ENCODE measurements around the gene PPP4R1.

Gene PPP4R1

GRCh38 chr18:9562584-9562983 lies 51.8 kb downstream of the PPP4R1 start:
- Mint-ChIP-seq H3K36me3 (peaks cover 34 to 50% of the 10 kb centered on the region in 2 donors), H3K27ac (no peak overlapping the region), H3K4me1 (peaks cover 5 to 7% of the 10 kb centered on the region in 2 donors), H3K9me3 (no peaks in the 10 kb centered on the region), H3K4me3 (no peak overlapping the region), H3K27me3 (no peaks in the 10 kb centered on the region)
- no peak for DNase-seq
- ATAC-seq (replicated peaks), result no peak

- Mint-ChIP-seq H3K36me3 (peaks cover 29 to 51% of the 10 kb centered on the region in 2 donors), H3K27ac (peak overlapping the region; percentile 21), H3K27me3 (no peaks in the 10 kb centered on the region), H3K4me3 (no peak overlapping the region), H3K4me1 (peaks cover 5 to 7% of the 10 kb centered on the region in 2 donors), H3K9me3 (no peaks in the 10 kb centered on the region)
- DNase-seq (no peak), ATAC-seq (replicated peaks) (peak in 1 of 2 donors; percentile 36)
These were observed 52.6 kb downstream of the PPP4R1 start for GRCh38 chr18:9561759-9562158.

GRCh38 chr18:9559253-9559652 lies 55.1 kb downstream of the PPP4R1 start:
- no peak for ATAC-seq (replicated peaks)
- Mint-ChIP-seq H3K4me1 (peaks cover 5 to 7% of the 10 kb centered on the region in 2 donors), H3K9me3 (no peaks in the 10 kb centered on the region), H3K27me3 (no peaks in the 10 kb centered on the region), H3K36me3 (peaks cover 41 to 62% of the 10 kb centered on the region in 2 donors), H3K4me3 (no peak overlapping the region), H3K27ac (no peak overlapping the region)
- DNase-seq, result no peak

- Mint-ChIP-seq H3K4me1 (peaks cover 5 to 7% of the 10 kb centered on the region in 2 donors), H3K36me3 (peaks cover 44 to 63% of the 10 kb centered on the region in 2 donors), H3K4me3 (no peak overlapping the region), H3K27ac (no peak overlapping the region), H3K27me3 (no peaks in the 10 kb centered on the region), H3K9me3 (no peaks in the 10 kb centered on the region)
- DNase-seq, result no peak
- ATAC-seq (replicated peaks), result no peak
These were observed 55.8 kb downstream of the PPP4R1 start for GRCh38 chr18:9558387-9559064.

DNA sequence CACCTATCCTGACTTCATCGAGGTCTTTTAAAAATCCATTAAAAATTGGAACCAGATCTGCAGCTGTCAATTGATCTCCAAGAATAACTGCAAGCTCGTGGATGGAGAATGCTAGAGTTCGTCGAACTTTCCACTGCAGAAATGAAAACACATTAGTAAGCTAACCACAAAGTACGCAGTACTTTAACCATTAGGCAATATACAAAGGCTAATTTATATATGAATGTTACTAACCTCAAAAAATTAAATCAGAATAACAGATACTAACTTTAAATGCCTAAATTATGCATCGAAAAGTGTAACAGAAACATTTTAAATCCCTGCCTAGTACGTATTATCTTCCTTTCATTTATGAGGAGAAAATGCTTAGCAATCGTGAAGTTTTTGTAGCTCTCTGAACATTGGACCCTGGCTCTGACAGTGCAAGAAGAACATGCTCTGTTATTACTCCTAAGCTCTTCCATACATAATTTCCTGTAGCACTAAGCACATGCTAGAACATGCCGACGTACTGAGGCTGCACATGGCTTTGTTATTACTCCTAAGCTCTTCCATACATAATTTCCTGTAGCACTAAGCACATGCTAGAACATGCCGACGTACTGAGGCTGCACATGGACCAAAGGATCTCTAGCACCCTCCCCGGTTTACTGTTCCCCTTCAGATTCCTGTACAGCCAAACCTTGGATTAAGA lies 57.0 kb downstream of the PPP4R1 start:
- DNase-seq (no peak), ATAC-seq (replicated peaks) (no peak)
- Mint-ChIP-seq H3K36me3 (peaks cover 45 to 63% of the 10 kb centered on the region in 2 donors), H3K4me3 (no peak overlapping the region), H3K27ac (no peak overlapping the region), H3K27me3 (no peaks in the 10 kb centered on the region), H3K9me3 (no peaks in the 10 kb centered on the region), H3K4me1 (peaks cover 5 to 7% of the 10 kb centered on the region in 2 donors)

DNA sequence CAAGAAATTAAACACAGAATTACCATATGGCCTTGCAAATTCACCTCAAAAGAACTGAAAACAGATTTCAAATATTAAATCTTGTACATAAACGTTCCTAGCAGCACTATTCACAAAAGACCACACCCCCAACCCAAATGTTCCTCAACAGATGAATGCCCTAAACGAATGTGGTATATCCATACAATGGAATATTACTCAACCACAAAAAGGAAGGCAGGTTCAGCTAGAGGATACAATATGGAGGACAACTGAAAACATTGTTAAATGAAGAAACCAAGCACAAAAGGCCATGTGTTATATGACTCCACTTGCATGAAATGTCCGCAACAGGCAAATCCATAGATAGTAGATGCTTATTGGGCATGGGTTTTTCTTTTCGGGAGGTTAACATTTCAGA lies 61.7 kb downstream of the PPP4R1 start:
- Mint-ChIP-seq H3K4me3 (no peak overlapping the region), H3K27ac (no peak overlapping the region), H3K9me3 (no peaks in the 10 kb centered on the region), H3K27me3 (no peaks in the 10 kb centered on the region), H3K4me1 (no peaks in the 10 kb centered on the region), H3K36me3 (peaks cover 50 to 59% of the 10 kb centered on the region in 2 donors)
- DNase-seq, result no peak
- no peak for ATAC-seq (replicated peaks)

DNA sequence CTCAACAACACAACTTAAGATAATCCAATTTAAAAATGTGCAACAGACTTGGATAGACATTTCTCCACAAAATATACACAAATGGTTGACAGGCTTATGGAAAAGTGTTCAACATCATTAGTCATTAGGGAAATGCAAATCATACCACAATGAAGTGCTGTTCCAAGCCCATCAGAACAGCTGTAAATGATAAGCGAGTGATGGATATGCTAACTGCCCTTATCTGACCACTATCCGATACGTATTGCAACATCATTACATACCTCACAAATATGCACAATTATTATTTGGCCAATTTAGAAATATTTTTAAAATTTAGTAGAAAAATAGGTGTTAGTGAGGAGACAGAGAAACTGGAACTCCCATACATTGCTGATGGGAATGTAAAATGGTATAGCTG lies 62.2 kb downstream of the PPP4R1 start:
- Mint-ChIP-seq H3K27me3 (no peaks in the 10 kb centered on the region), H3K36me3 (peaks cover 50 to 61% of the 10 kb centered on the region in 2 donors), H3K27ac (no peak overlapping the region), H3K9me3 (no peaks in the 10 kb centered on the region), H3K4me3 (no peak overlapping the region), H3K4me1 (no peaks in the 10 kb centered on the region)
- ATAC-seq (replicated peaks) (no peak), DNase-seq (no peak)

DNA sequence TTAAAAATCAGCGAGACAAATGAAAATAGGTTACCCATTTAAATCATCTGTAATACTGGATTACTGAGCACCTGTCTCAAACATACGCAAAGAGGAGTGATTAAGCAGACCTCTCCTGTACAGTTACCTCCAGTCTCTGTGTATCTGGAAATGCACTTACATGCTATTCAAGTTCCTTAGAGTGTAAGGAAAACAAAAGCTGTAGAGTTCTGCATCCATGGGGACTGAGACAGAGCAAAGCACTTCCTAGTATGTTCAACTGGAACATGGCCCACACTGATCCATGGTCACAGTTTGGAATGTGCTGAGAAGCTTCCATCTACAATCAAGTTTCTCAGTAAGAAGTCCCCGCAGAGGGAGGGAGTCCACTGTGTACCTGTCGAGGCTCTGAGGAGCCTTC lies 63.9 kb downstream of the PPP4R1 start:
- no peaks in the 10 kb centered on the region for H3K4me1 Mint-ChIP-seq
- ATAC-seq (replicated peaks), result no peak
- H3K27ac Mint-ChIP-seq, result no peak overlapping the region
- no peaks in the 10 kb centered on the region for H3K9me3 Mint-ChIP-seq
- H3K4me3 Mint-ChIP-seq, result no peak overlapping the region
- peaks cover 51 to 59% of the 10 kb centered on the region in 2 donors for H3K36me3 Mint-ChIP-seq
- DNase-seq, result no peak
- no peaks in the 10 kb centered on the region for H3K27me3 Mint-ChIP-seq

DNA sequence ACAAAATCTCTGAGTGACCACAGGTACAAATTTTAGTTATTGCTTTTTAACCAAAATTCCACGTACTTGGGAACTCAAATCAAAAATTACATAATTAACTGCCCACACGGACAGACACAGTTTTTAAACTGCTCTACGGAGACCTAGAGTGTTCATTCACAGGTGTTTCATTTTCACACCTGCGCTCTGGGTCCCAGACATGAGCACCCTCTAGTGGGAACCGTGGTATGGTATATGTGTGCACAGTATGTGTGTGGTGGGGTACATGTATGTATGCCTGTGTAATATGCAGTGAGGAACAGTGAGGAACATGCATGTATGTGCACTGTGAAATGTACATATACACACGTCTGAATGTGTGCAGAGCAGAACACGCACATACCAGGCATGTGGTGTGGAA lies 65.0 kb downstream of the PPP4R1 start:
- DNase-seq (no peak), ATAC-seq (replicated peaks) (no peak)
- no peaks in the 10 kb centered on the region for H3K27me3 Mint-ChIP-seq
- no peaks in the 10 kb centered on the region for H3K9me3 Mint-ChIP-seq
- peaks cover 0 to 2% of the 10 kb centered on the region in 2 donors for H3K4me1 Mint-ChIP-seq
- H3K36me3 Mint-ChIP-seq, result peaks cover 47 to 60% of the 10 kb centered on the region in 2 donors
- H3K27ac Mint-ChIP-seq, result no peak overlapping the region
- no peak overlapping the region for H3K4me3 Mint-ChIP-seq

- DNase-seq (no peak), ATAC-seq (replicated peaks) (no peak)
- Mint-ChIP-seq H3K36me3 (peaks cover 41 to 59% of the 10 kb centered on the region in 2 donors), H3K27ac (no peak overlapping the region), H3K4me1 (peaks cover 10 to 11% of the 10 kb centered on the region in 2 donors), H3K4me3 (no peak overlapping the region), H3K9me3 (no peaks in the 10 kb centered on the region), H3K27me3 (no peaks in the 10 kb centered on the region)
These were observed 66.6 kb downstream of the PPP4R1 start for GRCh38 chr18:9547782-9548181.

DNA sequence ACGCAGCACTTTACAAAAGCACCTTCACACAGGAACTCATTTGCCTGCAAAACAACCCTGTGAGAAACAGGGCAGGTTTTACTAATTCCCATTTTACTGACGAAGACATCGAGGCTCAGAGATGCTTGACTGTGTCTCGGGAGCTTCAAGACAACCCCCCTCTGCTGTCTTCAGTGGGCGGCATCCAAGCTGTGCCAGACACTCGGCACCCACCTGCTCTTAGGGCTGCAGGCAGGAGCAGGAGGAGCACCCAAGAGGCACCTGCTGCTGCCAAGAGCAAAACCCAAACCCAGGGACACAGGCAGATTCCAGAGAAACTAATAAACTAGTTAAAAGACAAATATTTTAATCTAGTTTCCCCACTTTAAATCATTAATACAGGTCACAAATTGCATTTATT lies 67.9 kb downstream of the PPP4R1 start:
- Mint-ChIP-seq H3K9me3 (no peaks in the 10 kb centered on the region), H3K36me3 (peaks cover 40 to 52% of the 10 kb centered on the region in 2 donors), H3K27me3 (no peaks in the 10 kb centered on the region), H3K27ac (peak overlapping the region; percentile 47), H3K4me1 (peaks cover 10 to 11% of the 10 kb centered on the region in 2 donors), H3K4me3 (no peak overlapping the region)
- DNase-seq (no peak), ATAC-seq (replicated peaks) (no peak)

- peaks cover 42 to 60% of the 10 kb centered on the region in 2 donors for H3K36me3 Mint-ChIP-seq
These were observed 69.3 kb downstream of the PPP4R1 start for GRCh38 chr18:9545029-9545428.

GRCh38 chr18:9542924-9543323 lies 71.4 kb downstream of the PPP4R1 start:
- no peaks in the 10 kb centered on the region for H3K27me3 Mint-ChIP-seq
- ATAC-seq (replicated peaks) (no peak), DNase-seq (no peak)
- peak overlapping the region; percentile 76 for H3K27ac Mint-ChIP-seq
- H3K4me3 Mint-ChIP-seq, result no peak overlapping the region
- peaks cover 10 to 11% of the 10 kb centered on the region in 2 donors for H3K4me1 Mint-ChIP-seq
- peaks cover 36 to 53% of the 10 kb centered on the region in 2 donors for H3K36me3 Mint-ChIP-seq
- H3K9me3 Mint-ChIP-seq, result no peaks in the 10 kb centered on the region

More at GRCh38 chr18:9545029-9545428, 69.3 kb downstream of the PPP4R1 start:
- Mint-ChIP-seq H3K27me3 (no peaks in the 10 kb centered on the region), H3K9me3 (no peaks in the 10 kb centered on the region), H3K27ac (no peak overlapping the region), H3K4me1 (peaks cover 10 to 11% of the 10 kb centered on the region in 2 donors), H3K4me3 (no peak overlapping the region)
- no peak for DNase-seq
- ATAC-seq (replicated peaks), result no peak

DNA sequence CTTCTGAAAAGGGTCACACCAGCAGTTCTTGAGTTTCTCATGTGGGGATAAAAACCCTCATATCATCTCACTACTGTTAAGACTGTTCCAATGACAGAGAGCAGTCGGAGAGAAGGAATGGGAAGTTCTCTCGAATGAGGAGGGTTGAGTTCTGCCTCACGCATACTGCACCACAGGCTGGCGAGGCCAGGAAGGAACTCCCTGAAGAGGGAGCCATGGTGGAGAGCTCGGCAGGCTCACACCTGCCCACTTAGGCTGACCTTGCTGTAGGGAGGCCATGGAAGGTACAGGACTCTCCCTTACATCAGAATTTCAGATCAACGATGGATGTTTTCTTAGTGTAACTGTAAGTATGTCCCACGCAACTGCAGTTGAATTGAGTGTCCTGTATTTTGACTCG lies 74.4 kb downstream of the PPP4R1 start:
- ATAC-seq (replicated peaks), result no peak
- H3K9me3 Mint-ChIP-seq, result no peaks in the 10 kb centered on the region

DNA sequence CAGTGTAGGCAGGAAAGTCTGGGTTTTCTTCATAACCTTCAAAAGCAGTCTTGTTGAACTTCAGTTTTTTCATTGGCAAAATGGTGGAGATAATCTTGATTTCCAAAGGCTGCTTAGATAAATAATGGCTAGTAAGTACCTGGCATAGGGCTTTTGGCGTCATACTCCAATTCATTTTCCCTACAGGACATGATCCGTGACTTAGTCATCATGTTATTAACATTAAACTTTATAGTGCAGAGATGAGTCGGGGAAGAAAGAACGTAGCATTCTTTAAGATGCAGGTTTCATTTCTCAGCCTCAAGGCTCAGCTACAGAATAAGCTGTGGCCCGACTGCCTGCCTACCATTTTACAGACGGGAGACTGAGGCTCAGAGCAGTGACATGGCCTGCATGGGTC lies 75.1 kb downstream of the PPP4R1 start:
- ATAC-seq (replicated peaks), result no peak
- peaks cover 34 to 48% of the 10 kb centered on the region in 2 donors for H3K36me3 Mint-ChIP-seq

More for the DNA sequence above, 74.4 kb downstream of the PPP4R1 start:
- H3K27ac Mint-ChIP-seq, result no peak overlapping the region
- no peak for DNase-seq
- peaks cover 36 to 51% of the 10 kb centered on the region in 2 donors for H3K36me3 Mint-ChIP-seq
- H3K4me3 Mint-ChIP-seq, result no peak overlapping the region
- H3K4me1 Mint-ChIP-seq, result peaks cover 9 to 11% of the 10 kb centered on the region in 2 donors
- H3K27me3 Mint-ChIP-seq, result no peaks in the 10 kb centered on the region

More for the DNA sequence above, 75.1 kb downstream of the PPP4R1 start:
- Mint-ChIP-seq H3K27ac (no peak overlapping the region), H3K27me3 (no peaks in the 10 kb centered on the region), H3K4me1 (peaks cover 8 to 11% of the 10 kb centered on the region in 2 donors), H3K4me3 (no peak overlapping the region), H3K9me3 (no peaks in the 10 kb centered on the region)
- DNase-seq, result no peak
